Activated CD4-positive, alpha-beta memory T cell treated with anti-CD3 and anti-CD28 coated beads for 36 hours (primary cell): ENCODE data around the gene USO1. TPM values are rescaled to one million over a fixed set of nuclear protein-coding genes. Genes with fewer than 3 reads are reported as not detected.
"Not testable (repeated sequence)": the region's sequence is repeated elsewhere in the genome, so short reads cannot be mapped to it uniquely, and the experiment has no call there.

Source experiments
- CTCF ChIA-PET: fragments of 350-600 bp; sonication (Branson Sonifier 250); formaldehyde crosslinking; loops from one replicate; lab custom pipeline; 2021; ENCODE audit warnings: antibody characterized with exemption, inconsistent platforms; lab: Charles Lee
- POLR2A ChIA-PET: fragments of 350-600 bp; sonication (Branson Sonifier 250); formaldehyde crosslinking; loops from one replicate; lab custom pipeline; 2021; ENCODE audit warnings: antibody characterized with exemption; lab: Charles Lee
- DNase-seq: peaks from one replicate; pipeline ENCODE4 v3.0.0-alpha.2; 2020
- H3K27ac Mint-ChIP-seq: one replicate; pipeline ENCODE4 v1.8.0; 2021; ENCODE audit warnings: mixed read lengths
- H3K27me3 Mint-ChIP-seq: one replicate; pipeline ENCODE4 v1.8.0; 2021; ENCODE audit warnings: mixed read lengths
- H3K36me3 Mint-ChIP-seq: one replicate; pipeline ENCODE4 v1.8.0; 2021; ENCODE audit warnings: mixed read lengths
- H3K4me1 Mint-ChIP-seq: one replicate; pipeline ENCODE4 v1.8.0; 2021; ENCODE audit warnings: low read depth, mixed read lengths
- H3K4me3 Mint-ChIP-seq: one replicate; pipeline ENCODE4 v1.8.0; 2021; ENCODE audit warnings: mild to moderate bottlenecking, mixed read lengths
- H3K9me3 Mint-ChIP-seq: one replicate; pipeline ENCODE4 v1.8.0; 2021; ENCODE audit warnings: mixed read lengths
- intact Hi-C: fragments of 100-400 bp; cut with micrococcal nuclease; formaldehyde crosslinking; loops from one replicate; pipeline ENCODE4 v1.15.1; 2023
- total RNA-seq, 2 experiments: library from RNA; stranded (reverse); gene quantifications; one replicate each; pipeline ENCODE4 v1.2.3, GENCODE V29; 2021

The USO1 gene
- total RNA-seq, 2 experiments from 2014 or later, result 57.3 to 59.0 TPM

DNA sequence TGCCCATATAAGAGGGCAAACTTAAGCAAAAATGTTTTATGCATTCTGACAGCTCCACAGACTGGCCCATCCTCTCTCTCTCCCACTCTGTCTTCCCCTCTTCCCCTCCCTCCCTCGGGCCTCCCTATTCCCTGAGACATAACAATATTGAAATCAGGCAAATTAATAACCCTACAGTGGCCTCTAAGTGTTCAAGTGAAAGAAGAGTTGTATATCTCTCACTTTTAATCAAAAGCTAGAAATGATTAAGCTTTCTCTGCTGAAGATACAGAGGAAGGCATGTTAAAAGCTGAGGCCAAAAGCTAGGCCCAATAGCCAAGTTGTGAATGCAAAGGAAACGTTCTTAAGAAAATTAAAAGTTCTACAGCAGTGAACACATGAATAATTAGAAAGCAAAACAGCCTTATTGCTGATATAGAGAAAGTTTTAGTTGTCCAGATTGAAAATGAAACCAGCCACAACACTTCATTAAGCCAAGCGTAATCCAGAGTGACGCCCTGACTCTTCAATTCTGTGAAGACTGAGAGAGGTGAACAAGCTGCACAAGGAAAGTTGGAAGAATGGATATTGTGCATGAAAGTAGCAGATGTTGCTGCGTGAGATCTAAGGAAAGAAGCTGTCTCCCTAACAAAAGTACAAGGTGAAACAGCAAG is 54.9 kb downstream of the USO1 start:
- H3K4me3 Mint-ChIP-seq, result no peak overlapping the region
- POLR2A ChIA-PET, result interaction anchor here (0.6 kb wide), 1 partner anchor 122 kb away, joined by 4 read pairs; no protein-coding TSS in a partner anchor
- H3K27me3 Mint-ChIP-seq, result no peaks in the 10 kb centered on the region
- DNase-seq, result peak; percentile 14
- peaks cover 48% of the 10 kb centered on the region for H3K36me3 Mint-ChIP-seq
- H3K4me1 Mint-ChIP-seq, result peaks cover 15% of the 10 kb centered on the region
- CTCF ChIA-PET, result interaction anchor here (0.6 to 0.9 kb wide), 2 partner anchors 55 to 69 kb away, joined by 3 to 4 read pairs; partner anchors contain the start of gene USO1
- peak overlapping the region; percentile 58 for H3K27ac Mint-ChIP-seq
- no peaks in the 10 kb centered on the region for H3K9me3 Mint-ChIP-seq
- intact Hi-C loops, result loop anchor here (2.0 kb wide), 1 partner anchor 70 kb away; no protein-coding TSS in a partner anchor

GRCh38 chr4:75781305-75781704 is 56.9 kb downstream of the USO1 start:
- DNase-seq, result no peak
- H3K9me3 Mint-ChIP-seq, result no peaks in the 10 kb centered on the region
- H3K27me3 Mint-ChIP-seq, result no peaks in the 10 kb centered on the region
- H3K4me1 Mint-ChIP-seq, result peaks cover 15% of the 10 kb centered on the region
- ChIA-PET CTCF (no interaction called here), POLR2A (no interaction called here)
- no peak overlapping the region for H3K4me3 Mint-ChIP-seq
- peaks cover 32% of the 10 kb centered on the region for H3K36me3 Mint-ChIP-seq
- no peak overlapping the region for H3K27ac Mint-ChIP-seq
- intact Hi-C loops, result no loop called here

DNA sequence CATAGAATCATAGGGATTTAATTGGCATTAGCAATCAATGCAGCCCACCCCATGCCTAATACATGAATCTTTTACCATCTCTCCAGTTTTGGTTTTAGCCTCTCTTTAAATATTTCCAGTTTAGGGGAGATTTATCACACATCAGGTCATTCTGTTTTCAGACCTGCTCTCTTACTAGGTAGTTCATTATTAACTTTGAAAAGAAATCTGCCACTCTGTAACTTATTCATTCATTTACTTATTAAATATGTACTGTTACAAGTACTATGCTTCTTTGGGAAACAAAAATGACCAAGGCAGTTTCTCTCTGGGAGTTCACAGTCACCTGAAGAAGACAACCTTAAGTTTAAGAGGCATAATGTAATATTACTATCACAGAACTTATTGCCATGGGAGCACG is 62.1 kb downstream of the USO1 start:
- CTCF ChIA-PET, result no interaction called here
- peaks cover 21% of the 10 kb centered on the region for H3K36me3 Mint-ChIP-seq
- H3K4me1 Mint-ChIP-seq, result no peaks in the 10 kb centered on the region
- H3K27ac Mint-ChIP-seq, result no peak overlapping the region
- intact Hi-C loops, result no loop called here
- H3K9me3 Mint-ChIP-seq, result no peaks in the 10 kb centered on the region
- no peak for DNase-seq
- H3K27me3 Mint-ChIP-seq, result no peaks in the 10 kb centered on the region
- H3K4me3 Mint-ChIP-seq, result no peak overlapping the region
- POLR2A ChIA-PET, result no interaction called here

DNA sequence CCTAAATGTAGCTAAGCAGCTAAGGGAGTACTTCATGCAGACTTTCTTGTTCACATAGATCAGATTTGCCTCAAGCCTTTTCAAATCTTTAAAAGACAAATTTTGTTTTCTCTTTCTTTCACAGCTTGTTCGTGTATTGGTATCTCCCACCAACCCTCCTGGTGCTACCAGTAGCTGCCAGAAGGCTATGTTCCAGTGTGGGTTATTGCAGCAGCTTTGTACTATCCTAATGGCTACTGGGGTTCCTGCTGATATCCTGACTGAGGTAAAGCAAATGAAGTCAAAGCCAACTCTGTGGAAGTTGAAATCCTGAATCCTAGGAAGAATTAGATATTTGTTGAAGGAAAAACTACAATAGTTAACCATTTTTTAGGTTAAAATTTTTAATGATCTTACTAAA is 62.6 kb downstream of the USO1 start:
- Mint-ChIP-seq H3K27ac (no peak overlapping the region), H3K9me3 (no peaks in the 10 kb centered on the region), H3K27me3 (no peaks in the 10 kb centered on the region), H3K4me3 (no peak overlapping the region), H3K36me3 (peaks cover 21% of the 10 kb centered on the region), H3K4me1 (no peaks in the 10 kb centered on the region)
- ChIA-PET POLR2A (no interaction called here), CTCF (interaction anchor here (0.8 kb wide), 1 partner anchor 209 kb away, joined by 3 read pairs; no protein-coding TSS in a partner anchor)
- intact Hi-C loops, result no loop called here
- DNase-seq, result no peak

GRCh38 chr4:75790024-75790423 is 65.6 kb downstream of the USO1 start:
- no peak overlapping the region for H3K27ac Mint-ChIP-seq
- POLR2A ChIA-PET, result no interaction called here
- CTCF ChIA-PET, result no interaction called here
- no peaks in the 10 kb centered on the region for H3K27me3 Mint-ChIP-seq
- DNase-seq, result no peak
- intact Hi-C loops, result no loop called here
- H3K4me1 Mint-ChIP-seq, result no peaks in the 10 kb centered on the region
- no peak overlapping the region for H3K4me3 Mint-ChIP-seq
- peaks cover 24% of the 10 kb centered on the region for H3K36me3 Mint-ChIP-seq
- H3K9me3 Mint-ChIP-seq, result no peaks in the 10 kb centered on the region

DNA sequence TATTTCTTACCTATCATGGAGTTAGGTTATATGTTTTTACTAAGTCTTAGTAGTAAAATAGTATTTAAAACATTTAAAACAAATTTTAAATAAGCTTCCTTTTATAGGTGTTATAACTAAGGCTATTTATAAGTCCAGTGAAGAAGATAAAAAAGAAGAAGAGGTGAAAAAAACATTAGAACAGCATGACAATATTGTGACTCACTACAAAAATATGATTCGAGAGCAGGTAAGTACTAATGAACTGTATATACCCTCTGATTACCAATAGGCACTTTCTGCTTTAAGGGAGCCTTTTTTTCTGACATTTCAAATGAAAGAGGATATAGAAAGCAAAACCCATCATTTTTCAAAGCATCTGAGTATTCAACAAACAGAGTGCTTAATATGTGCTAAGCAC is 76.6 kb downstream of the USO1 start:
- ChIA-PET CTCF (no interaction called here), POLR2A (no interaction called here)
- Mint-ChIP-seq H3K36me3 (peaks cover 19% of the 10 kb centered on the region), H3K9me3 (no peaks in the 10 kb centered on the region), H3K4me3 (no peak overlapping the region), H3K27ac (no peak overlapping the region), H3K27me3 (no peaks in the 10 kb centered on the region), H3K4me1 (no peaks in the 10 kb centered on the region)
- no peak for DNase-seq
- intact Hi-C loops, result no loop called here

- POLR2A ChIA-PET, result interaction anchor here (0.6 kb wide), 1 partner anchor 10 kb away, joined by 3 read pairs; no protein-coding TSS in a partner anchor
- H3K4me1 Mint-ChIP-seq, H3K27ac Mint-ChIP-seq, H3K4me3 Mint-ChIP-seq, intact Hi-C loops, H3K27me3 Mint-ChIP-seq, H3K9me3 Mint-ChIP-seq, CTCF ChIA-PET, DNase-seq: not testable (repeated sequence)
- H3K36me3 Mint-ChIP-seq, result peaks cover 28% of the 10 kb centered on the region
Observed at GRCh38 chr4:75806035-75806434, 81.7 kb downstream of the USO1 start.

GRCh38 chr4:75817901-75818300 is 93.5 kb downstream of the USO1 start:
- no peak overlapping the region for H3K4me3 Mint-ChIP-seq
- H3K27me3 Mint-ChIP-seq, result no peaks in the 10 kb centered on the region
- no peak overlapping the region for H3K27ac Mint-ChIP-seq
- no peaks in the 10 kb centered on the region for H3K9me3 Mint-ChIP-seq
- H3K36me3 Mint-ChIP-seq, result peaks cover 17% of the 10 kb centered on the region
- intact Hi-C loops, result no loop called here
- ChIA-PET CTCF (no interaction called here), POLR2A (interaction anchor here (0.7 kb wide), 1 partner anchor 162 kb away, joined by 3 read pairs; no protein-coding TSS in a partner anchor)
- H3K4me1 Mint-ChIP-seq, result peaks cover 2% of the 10 kb centered on the region
- DNase-seq, result no peak

DNA sequence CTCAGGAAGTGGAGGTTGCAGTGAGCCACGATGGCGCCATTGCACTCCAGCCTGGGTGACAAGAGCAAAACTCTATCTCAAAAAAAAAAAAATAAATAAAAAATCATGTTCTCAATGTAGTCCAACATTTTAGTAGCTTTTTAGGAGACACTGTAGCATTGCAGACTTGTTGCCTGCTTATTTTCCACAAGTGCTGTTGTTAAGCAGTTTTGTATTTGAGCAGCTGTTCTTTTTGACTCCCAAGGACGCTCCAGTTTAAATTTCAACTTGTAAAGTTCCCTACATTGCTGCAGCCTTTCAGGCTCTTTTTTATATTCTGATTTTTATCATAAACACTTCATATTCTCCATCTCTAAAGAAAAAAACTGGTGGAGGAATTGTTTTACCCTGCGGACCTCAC is 94.7 kb downstream of the USO1 start:
- Mint-ChIP-seq H3K9me3 (no peaks in the 10 kb centered on the region), H3K4me3 (no peak overlapping the region)
- POLR2A ChIA-PET, result no interaction called here

DNA sequence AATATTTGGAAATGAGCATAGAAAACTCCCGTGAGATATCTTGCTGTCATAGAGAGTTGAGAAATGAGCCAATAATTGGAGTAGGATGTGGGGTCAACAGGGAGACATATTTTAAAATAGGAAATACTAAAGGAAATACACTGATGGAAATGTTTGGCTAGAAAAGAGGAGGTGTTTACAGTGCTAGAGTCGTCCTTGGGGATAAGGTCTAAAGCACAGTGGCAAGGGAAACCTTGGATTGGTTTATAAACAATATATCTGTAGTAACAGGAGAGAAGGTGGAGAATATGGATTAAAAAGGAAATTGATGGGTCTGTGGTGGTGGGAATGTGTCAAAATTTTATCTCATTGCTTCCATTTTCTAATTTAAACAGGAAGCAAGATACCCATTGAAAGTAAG is 95.8 kb downstream of the USO1 start:
- H3K4me1 Mint-ChIP-seq, result peaks cover 2% of the 10 kb centered on the region
- H3K4me3 Mint-ChIP-seq, result no peak overlapping the region
- POLR2A ChIA-PET, result no interaction called here
- intact Hi-C loops, result no loop called here
- no peak for DNase-seq
- H3K27me3 Mint-ChIP-seq, result no peaks in the 10 kb centered on the region
- no peak overlapping the region for H3K27ac Mint-ChIP-seq
- H3K36me3 Mint-ChIP-seq, result peaks cover 10% of the 10 kb centered on the region
- H3K9me3 Mint-ChIP-seq, result no peaks in the 10 kb centered on the region
- CTCF ChIA-PET, result interaction anchor here (1.1 kb wide), 1 partner anchor 28 kb away, joined by 5 read pairs; no protein-coding TSS in a partner anchor

More for the DNA sequence above, 94.7 kb downstream of the USO1 start:
- Mint-ChIP-seq H3K36me3 (peaks cover 16% of the 10 kb centered on the region), H3K27me3 (no peaks in the 10 kb centered on the region), H3K27ac (no peak overlapping the region), H3K4me1 (peaks cover 2% of the 10 kb centered on the region)
- intact Hi-C loops, result no loop called here
- DNase-seq, result no peak
- CTCF ChIA-PET, result no interaction called here

GRCh38 chr4:75820676-75821075 is 96.3 kb downstream of the USO1 start:
- H3K27ac Mint-ChIP-seq, result no peak overlapping the region
- peaks cover 2% of the 10 kb centered on the region for H3K4me1 Mint-ChIP-seq
- POLR2A ChIA-PET, result no interaction called here

GRCh38 chr4:75821216-75821615 is 96.8 kb downstream of the USO1 start:
- H3K4me1 Mint-ChIP-seq, result peaks cover 2% of the 10 kb centered on the region
- H3K9me3 Mint-ChIP-seq, result no peaks in the 10 kb centered on the region
- ChIA-PET CTCF (interaction anchor here (1.1 kb wide), 1 partner anchor 27 kb away, joined by 5 read pairs; no protein-coding TSS in a partner anchor), POLR2A (no interaction called here)
- intact Hi-C loops, result loop anchor here (1.0 kb wide), 1 partner anchor 28 kb away; no protein-coding TSS in a partner anchor
- no peak overlapping the region for H3K27ac Mint-ChIP-seq
- H3K4me3 Mint-ChIP-seq, result no peak overlapping the region
- no peak for DNase-seq
- no peaks in the 10 kb centered on the region for H3K27me3 Mint-ChIP-seq
- H3K36me3 Mint-ChIP-seq, result peaks cover 2% of the 10 kb centered on the region

More at GRCh38 chr4:75820676-75821075, 96.3 kb downstream of the USO1 start:
- intact Hi-C loops, result loop anchor here (1.0 kb wide), 1 partner anchor 29 kb away; no protein-coding TSS in a partner anchor
- no peak for DNase-seq
- H3K9me3 Mint-ChIP-seq, result no peaks in the 10 kb centered on the region
- CTCF ChIA-PET, result interaction anchor here (1.1 kb wide), 1 partner anchor 27 kb away, joined by 5 read pairs; no protein-coding TSS in a partner anchor
- no peaks in the 10 kb centered on the region for H3K27me3 Mint-ChIP-seq
- H3K4me3 Mint-ChIP-seq, result no peak overlapping the region
- H3K36me3 Mint-ChIP-seq, result peaks cover 5% of the 10 kb centered on the region
